ENCODE measurements around the gene ST6GALNAC5. TPM values are rescaled to one million over a fixed set of nuclear protein-coding genes. Genes with fewer than 3 reads are reported as not detected.

The ST6GALNAC5 gene
- total RNA-seq, 4 donors from 2014 or later: 5.3 to 8.7 (median 8.2) TPM

GRCh38 chr1:76942549-76942948 is 75.3 kb downstream of the ST6GALNAC5 start:
- H3K36me3 ChIP-seq: no peaks in the 10 kb centered on the region
- H3K9me3 ChIP-seq: no peaks in the 10 kb centered on the region
- intact Hi-C loops (cut with DNase I): no loop called here
- 62% methylated on average over 2 of the region's 2 CpGs for WGBS
- no peak for TF ChIP-seq POLR2A (IDR thresholded peaks at IDR 0.05; ENCODE audit: low read depth)
- TF ChIP-seq EP300 (IDR thresholded peaks at IDR 0.05): no peak
- no peak for TF ChIP-seq CTCF (IDR thresholded peaks at IDR 0.05)
- no peak for TF ChIP-seq POLR2AphosphoS5 (IDR thresholded peaks at IDR 0.05)
- no peak overlapping the region for H3K27ac ChIP-seq (replicated peaks in 1 of 4)
- no peak for DNase-seq (ENCODE audit: extremely low spot score)
- no peaks in the 10 kb centered on the region for H3K4me1 ChIP-seq
- no peaks in the 10 kb centered on the region for H3K27me3 ChIP-seq
- no peak overlapping the region for H3K4me3 ChIP-seq

- intact Hi-C loops (cut with DNase I): no loop called here
- Histone ChIP-seq H3K27me3 (no peaks in the 10 kb centered on the region), H3K27ac (replicated peaks in 1 of 4) (no peak overlapping the region), H3K4me1 (no peaks in the 10 kb centered on the region), H3K36me3 (no peaks in the 10 kb centered on the region), H3K9me3 (no peaks in the 10 kb centered on the region), H3K4me3 (no peak overlapping the region)
- no peak for DNase-seq (ENCODE audit: extremely low spot score)
- TF ChIP-seq POLR2A (IDR thresholded peaks at IDR 0.05; ENCODE audit: low read depth) (no peak), POLR2AphosphoS5 (IDR thresholded peaks at IDR 0.05) (no peak), CTCF (IDR thresholded peaks at IDR 0.05) (no peak), EP300 (IDR thresholded peaks at IDR 0.05) (no peak)
- 88% methylated on average over 2 of the region's 2 CpGs for WGBS
Measured at GRCh38 chr1:76944942-76945341, 77.7 kb downstream of the ST6GALNAC5 start.

GRCh38 chr1:76948846-76949245 is 81.6 kb downstream of the ST6GALNAC5 start:
- H3K27me3 ChIP-seq: no peaks in the 10 kb centered on the region
- no peak for DNase-seq (ENCODE audit: extremely low spot score)
- intact Hi-C loops (cut with DNase I): no loop called here
- no peaks in the 10 kb centered on the region for H3K9me3 ChIP-seq
- no peak overlapping the region for H3K27ac ChIP-seq (replicated peaks in 1 of 4)
- no peaks in the 10 kb centered on the region for H3K36me3 ChIP-seq
- TF ChIP-seq EP300 (IDR thresholded peaks at IDR 0.05): no peak
- no peak for TF ChIP-seq POLR2AphosphoS5 (IDR thresholded peaks at IDR 0.05)
- no peak for TF ChIP-seq POLR2A (IDR thresholded peaks at IDR 0.05; ENCODE audit: low read depth)
- no peak for TF ChIP-seq CTCF (IDR thresholded peaks at IDR 0.05)
- H3K4me3 ChIP-seq: no peak overlapping the region
- H3K4me1 ChIP-seq: no peaks in the 10 kb centered on the region

- TF ChIP-seq CTCF (IDR thresholded peaks at IDR 0.05) (no peak), POLR2AphosphoS5 (IDR thresholded peaks at IDR 0.05) (no peak), EP300 (IDR thresholded peaks at IDR 0.05) (no peak), POLR2A (IDR thresholded peaks at IDR 0.05; ENCODE audit: low read depth) (no peak)
- WGBS: 80% methylated on average over 3 of the region's 3 CpGs
- Histone ChIP-seq H3K9me3 (no peaks in the 10 kb centered on the region), H3K4me1 (no peaks in the 10 kb centered on the region), H3K27me3 (no peaks in the 10 kb centered on the region), H3K36me3 (no peaks in the 10 kb centered on the region), H3K27ac (replicated peaks in 1 of 4) (no peak overlapping the region), H3K4me3 (no peak overlapping the region)
- no peak for DNase-seq (ENCODE audit: extremely low spot score)
- intact Hi-C loops (cut with DNase I): no loop called here
Measured at GRCh38 chr1:76949503-76949902, 82.2 kb downstream of the ST6GALNAC5 start.

GRCh38 chr1:76950306-76950705 is 83.0 kb downstream of the ST6GALNAC5 start:
- TF ChIP-seq EP300 (IDR thresholded peaks at IDR 0.05) (no peak), CTCF (IDR thresholded peaks at IDR 0.05) (no peak), POLR2AphosphoS5 (IDR thresholded peaks at IDR 0.05) (no peak), POLR2A (IDR thresholded peaks at IDR 0.05; ENCODE audit: low read depth) (no peak)
- no peak for DNase-seq (ENCODE audit: extremely low spot score)
- 83% methylated on average over 2 of the region's 2 CpGs for WGBS
- Histone ChIP-seq H3K4me3 (no peak overlapping the region), H3K9me3 (no peaks in the 10 kb centered on the region), H3K27me3 (no peaks in the 10 kb centered on the region), H3K27ac (replicated peaks in 1 of 4) (no peak overlapping the region), H3K4me1 (no peaks in the 10 kb centered on the region), H3K36me3 (no peaks in the 10 kb centered on the region)
- intact Hi-C loops (cut with DNase I): no loop called here

All from esophagus muscularis mucosa (tissue), 4 donors.